Inflammatory macrophage treated with lipopolysaccharide for 4 hours (primary cell): ENCODE measurements around the gene FANCC.

Experiments
- DNase-seq: peaks from one replicate; pipeline ENCODE4 v3.0.0-alpha.2; 2020

Gene FANCC

DNA sequence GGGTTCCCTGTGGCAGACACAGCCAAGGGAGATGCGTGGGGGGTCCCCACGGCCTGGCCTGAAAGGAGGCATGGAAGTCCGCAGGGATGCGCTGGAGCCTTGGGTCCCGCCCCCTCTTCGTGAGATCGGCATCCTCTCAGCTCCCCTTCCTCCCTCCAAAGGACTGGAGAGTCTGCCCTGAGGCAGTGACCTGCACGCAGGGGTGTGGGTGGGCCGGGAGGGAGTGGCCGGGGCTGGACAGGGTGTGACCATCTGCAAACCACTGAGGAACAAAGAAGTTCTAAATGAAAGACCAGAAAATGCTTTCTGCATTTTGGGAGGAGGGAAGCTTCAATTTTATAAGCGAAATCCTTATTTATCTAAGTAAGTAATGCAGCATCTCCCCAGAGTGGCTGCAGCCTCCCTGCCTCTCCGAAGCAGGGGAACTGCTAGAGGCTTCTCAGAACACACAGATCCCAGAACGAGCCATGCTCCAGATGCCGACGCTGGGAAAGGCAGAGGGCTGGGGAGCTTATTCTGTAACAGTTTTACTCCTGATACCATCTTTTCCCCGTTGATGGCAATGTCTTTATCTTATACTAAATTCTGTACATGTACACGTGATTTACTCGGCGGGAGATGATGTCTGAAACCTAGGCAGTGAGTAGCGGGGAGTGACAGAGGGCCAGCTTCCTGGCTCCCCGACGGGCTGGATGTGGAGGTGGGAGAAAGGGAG, 221.7 kb downstream of the FANCC start:
- no peak for DNase-seq

DNA sequence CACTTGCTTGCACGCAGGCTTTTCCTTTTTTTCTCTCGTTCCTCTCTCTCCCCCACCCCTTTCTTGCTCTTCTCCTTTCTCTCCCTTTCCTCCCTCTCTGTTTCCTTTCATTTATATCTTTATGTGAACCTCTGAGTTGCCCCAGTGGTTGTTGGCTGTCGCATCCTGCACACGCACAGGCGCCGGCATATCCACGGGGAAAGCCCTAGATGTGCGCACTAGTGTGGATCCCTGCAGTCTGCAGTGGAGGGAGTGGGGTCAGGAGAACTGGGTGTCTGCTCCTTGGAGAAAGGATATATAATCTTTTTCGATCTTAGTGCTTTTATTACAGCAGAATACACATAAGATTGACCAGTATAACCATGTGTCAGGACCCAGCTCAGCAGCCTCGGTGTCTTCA, 223.5 kb downstream of the FANCC start:
- DNase-seq, result no peak

DNA sequence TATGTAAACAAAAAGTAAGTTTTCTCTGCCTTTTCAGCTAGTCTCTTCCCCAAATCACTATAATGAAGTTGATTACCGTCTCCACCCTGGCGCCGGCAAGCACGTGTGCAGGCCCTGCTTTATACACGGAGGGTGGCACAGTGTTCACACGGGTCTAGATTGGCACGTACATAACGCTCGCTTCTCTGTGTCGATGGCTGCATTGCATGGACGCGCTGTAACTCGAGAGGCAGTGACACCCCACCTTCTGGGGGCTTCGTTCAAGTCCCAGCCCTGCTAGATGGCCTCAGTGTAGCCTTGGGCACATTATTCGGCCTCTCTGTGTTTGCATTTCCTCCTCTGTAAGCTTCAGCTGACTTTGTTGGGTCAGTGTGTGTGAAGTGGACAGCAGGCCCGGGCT, 223.9 kb downstream of the FANCC start:
- no peak for DNase-seq

- no peak for DNase-seq
Measured at GRCh38 chr9:95092262-95093072, 225.0 kb downstream of the FANCC start.

DNA sequence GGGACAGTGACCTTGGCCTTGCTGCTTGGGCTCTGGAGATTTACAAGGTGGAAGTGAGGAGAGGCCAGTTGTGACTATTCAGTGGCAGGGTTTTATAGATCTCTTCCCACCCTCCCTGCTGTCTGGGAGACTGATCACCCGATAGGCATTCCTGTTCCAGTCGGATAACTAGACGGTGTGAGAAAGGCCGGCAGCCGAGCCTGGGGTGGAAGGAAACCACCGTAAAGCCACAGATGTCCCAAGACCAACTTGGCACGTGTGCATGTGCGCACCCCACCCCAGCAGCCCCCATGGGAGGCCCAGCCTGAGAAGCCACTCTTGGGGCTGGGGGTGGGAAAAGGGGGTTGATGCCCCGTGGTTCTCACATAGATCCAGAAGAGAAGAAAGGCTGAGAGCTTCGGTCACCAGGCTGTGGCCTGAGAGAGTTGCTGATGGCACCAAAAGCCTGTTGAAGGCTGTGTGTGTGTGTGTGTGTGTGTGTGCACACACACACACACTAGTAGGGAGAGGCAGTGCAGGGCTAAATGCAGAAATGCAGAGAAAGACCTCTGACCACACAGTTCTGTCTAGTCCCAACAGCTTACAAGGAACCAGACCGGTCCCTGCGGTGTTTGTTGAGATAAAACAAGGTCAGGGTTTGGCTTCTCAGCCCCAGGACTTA, 225.8 kb downstream of the FANCC start:
- no peak for DNase-seq

DNA sequence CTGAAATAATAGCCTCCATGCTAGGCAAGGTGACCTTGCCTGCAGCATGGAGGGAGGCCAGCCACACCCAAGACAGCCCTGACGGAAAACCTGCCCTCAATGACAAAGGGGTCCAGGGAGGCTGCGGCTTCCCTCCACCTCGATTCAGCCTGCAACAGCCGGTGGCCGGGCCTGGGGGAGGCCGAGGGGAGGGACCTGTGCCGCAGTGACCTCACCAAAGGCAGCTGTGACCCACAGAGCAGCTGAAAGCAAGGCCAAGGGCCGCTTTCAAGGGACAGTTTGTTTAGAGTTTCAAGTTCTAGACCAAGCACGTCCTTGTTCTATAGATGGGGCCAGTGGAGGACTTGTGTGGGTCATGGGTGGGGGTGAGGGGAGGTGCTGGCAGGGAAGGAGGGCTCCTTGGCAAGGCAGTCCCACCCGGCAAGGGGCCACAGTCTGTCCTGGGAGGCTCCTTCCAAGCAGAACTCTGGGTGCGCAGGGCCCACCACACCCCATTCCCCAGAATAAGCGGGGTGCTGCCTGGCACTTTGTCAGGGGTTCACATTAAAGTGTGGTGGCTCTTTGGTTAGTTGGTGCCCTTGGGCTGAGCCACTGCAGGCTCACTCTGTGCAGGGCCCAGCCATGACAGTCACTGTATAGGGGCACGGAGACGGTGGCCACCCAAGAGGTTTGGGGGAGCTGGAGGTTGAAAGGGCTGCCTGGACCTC, 226.5 kb downstream of the FANCC start:
- no peak for DNase-seq

GRCh38 chr9:95090023-95090791, 227.3 kb downstream of the FANCC start:
- DNase-seq, result no peak

- DNase-seq, result no peak
Measured at GRCh38 chr9:95089257-95090022, 228.1 kb downstream of the FANCC start.

- no peak for DNase-seq
Measured at GRCh38 chr9:95088421-95089161, 228.9 kb downstream of the FANCC start.

GRCh38 chr9:95087659-95088242, 229.8 kb downstream of the FANCC start:
- no peak for DNase-seq

DNA sequence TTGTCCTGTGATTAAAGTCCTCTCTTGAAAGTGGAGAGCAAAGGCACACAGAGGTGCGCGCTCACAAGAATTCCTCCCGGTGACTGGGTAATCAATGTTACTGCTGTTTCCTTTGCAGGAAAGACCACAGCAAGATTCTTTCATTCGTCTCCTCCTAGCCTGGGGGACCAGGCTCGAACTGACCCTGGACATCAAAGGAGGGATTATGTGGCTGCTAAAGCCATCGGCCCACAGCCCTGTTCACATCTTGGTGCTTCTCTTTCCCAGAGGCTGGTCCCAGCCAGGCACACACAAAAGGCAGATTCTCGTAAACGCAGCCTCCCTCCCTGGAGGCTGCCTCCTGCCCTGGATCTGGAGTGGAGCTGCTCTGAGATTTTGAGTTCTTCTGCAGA, 230.9 kb downstream of the FANCC start:
- no peak for DNase-seq

DNA sequence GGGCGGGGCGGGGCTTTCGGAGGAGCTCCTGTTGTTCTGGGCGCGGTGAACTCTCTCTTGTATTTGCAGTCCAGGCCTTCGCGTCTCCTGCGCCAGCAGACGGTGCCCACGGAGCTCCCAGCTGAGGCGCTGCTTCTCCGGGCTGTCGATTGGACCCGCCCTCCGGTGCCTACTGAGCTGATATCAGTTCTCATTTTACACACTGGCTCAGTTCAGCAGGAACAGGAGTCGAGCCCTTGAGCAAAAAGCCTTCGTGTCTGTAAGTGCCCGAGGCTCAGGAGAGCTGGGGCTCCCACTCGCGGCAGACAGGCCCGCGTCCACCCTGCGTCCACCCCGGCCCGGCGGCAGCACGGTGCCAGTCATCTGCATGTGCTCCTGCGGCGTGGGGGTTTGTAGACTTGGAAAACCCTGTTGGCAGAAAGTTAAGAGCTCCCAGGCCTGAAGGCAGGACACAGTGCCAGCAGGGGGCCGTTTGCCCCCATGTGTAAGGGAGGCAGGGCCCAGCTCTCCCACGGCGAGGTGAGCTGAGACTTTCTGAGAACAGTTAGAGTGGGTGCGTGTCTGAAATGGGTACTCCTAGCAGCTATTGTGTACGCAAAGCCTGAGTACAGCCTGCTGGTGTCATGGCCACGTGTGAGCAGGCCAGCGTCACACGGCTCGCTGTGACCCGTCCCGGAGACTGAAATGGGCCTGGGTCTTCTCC, 231.5 kb downstream of the FANCC start:
- no peak for DNase-seq

DNA sequence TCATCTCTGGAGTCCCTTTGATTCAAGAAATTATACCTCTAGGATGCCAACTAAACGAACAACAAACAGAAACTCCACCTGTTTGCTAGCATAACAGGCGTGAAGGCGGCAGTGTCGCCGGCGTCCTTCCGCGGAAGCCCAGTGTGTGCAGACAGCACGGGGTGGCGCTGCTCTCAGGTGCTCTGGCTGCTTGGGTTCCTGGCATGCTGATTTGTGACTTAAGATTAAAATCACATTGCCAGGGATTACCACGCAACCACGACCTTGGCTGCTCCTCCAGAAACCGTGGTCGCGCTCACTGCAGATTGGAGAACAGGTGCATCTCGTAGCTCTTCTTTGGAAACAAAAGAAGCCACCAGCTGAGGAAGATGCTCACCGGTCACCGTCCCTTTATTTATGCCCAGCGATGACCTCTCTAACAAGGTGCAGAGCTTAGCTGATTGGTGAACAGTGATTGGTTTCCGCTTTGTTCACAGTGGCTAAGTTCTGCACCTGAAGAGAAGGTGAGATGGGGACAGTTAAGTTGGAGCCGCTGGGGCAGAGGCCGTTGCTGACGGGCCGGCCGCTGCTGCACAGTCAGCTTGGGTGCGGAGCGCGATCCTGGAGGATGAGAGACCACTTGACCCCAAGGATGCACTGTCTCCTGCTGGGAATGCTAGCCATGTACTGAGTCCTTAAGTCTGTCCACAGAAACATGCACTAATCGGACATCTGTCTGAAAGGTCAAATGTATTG, 232.3 kb downstream of the FANCC start:
- no peak for DNase-seq

- no peak for DNase-seq
Measured at GRCh38 chr9:95084254-95084934, 233.1 kb downstream of the FANCC start.

- DNase-seq, result no peak
Measured at GRCh38 chr9:95083086-95083768, 234.3 kb downstream of the FANCC start.

- DNase-seq, result no peak
Measured at GRCh38 chr9:95082401-95083084, 235.0 kb downstream of the FANCC start.

DNA sequence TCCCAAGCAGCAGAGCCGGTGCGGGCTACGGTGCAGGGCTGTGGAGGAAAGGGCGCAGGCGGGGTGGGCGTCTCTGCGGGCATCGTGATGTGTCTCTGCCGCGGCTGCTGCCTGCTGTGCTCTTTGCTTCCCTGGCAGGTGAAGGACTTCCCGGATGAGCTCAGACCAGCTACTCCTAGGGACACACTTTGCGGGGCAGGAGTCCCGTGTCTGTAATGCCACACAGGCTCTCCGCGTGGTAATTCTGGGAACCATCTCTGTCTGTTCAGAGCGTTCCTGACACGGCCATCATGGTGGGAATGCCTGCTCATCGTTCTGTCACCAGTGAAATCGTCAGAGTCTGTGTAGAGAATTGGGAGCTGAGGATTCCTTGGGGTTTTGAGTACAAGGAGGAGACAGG, 235.5 kb downstream of the FANCC start:
- DNase-seq, result no peak
